Thyroid gland (tissue), 4 donors: ENCODE measurements around the gene COCH. TPM values are rescaled to one million over a fixed set of nuclear protein-coding genes. Genes with fewer than 3 reads are reported as not detected.
A peak's percentile ranks its signal among the peaks of the same experiment; 100 is the strongest.

Experiments used
- DNase-seq, 2 donors: peaks; one replicate each; pipeline ENCODE4 v3.0.0-alpha.2; 2019
- H3K27ac ChIP-seq, 3 donors: fragments of 200-600 bp; sonication (generic); 1 replicate in 2 of 3; 2 replicates in 1 of 3; pipeline ENCODE4 v1.5.1; 2016 to 2019; ENCODE audit warnings: mild to moderate bottlenecking in 1 of 3, moderate library complexity in 1 of 3
- H3K27me3 ChIP-seq: fragments of 200-600 bp; sonication (generic); one replicate; pipeline ENCODE4 v1.5.1; 2019
- H3K36me3 ChIP-seq, 2 donors: fragments of 200-600 bp; sonication (generic); one replicate each; pipeline ENCODE4 v1.5.1; 2016 to 2019
- H3K4me1 ChIP-seq, 2 donors: fragments of 200-600 bp; sonication (generic); one replicate each; pipeline ENCODE4 v1.5.1; 2017 to 2019
- H3K4me3 ChIP-seq, 3 donors: fragments of 200-600 bp; sonication (generic); replicated peaks in 1 of 3; 1 replicate in 2 of 3; 2 replicates in 1 of 3; pipeline ENCODE4 v1.5.1; 2016; ENCODE audit warnings: mild to moderate bottlenecking in 1 of 3
- H3K9me3 ChIP-seq: fragments of 200-600 bp; sonication (generic); one replicate; pipeline ENCODE4 v1.5.1; 2017
- POLR2A ChIP-seq, 2 donors: fragments of 450-650 bp; IDR thresholded peaks; one replicate each; pipeline ENCODE4 v1.6.1; 2017; ENCODE audit warnings: antibody characterized with exemption in 2 of 2, mild to moderate bottlenecking in 2 of 2, moderate library complexity in 1 of 2
- WGBS, 2 donors: methylation state at CpG; one replicate each; pipeline ENCODE4 v1.1.5; 2017; 5-methylcytosine and 5-hydroxymethylcytosine counted together
- intact Hi-C: fragments of 100-400 bp; cut with DNase I; formaldehyde crosslinking; loops from one replicate; pipeline ENCODE4 v1.15.1; 2023
- total RNA-seq, 4 donors: library from RNA; depleted of rRNA; stranded (reverse); fragments of >200 nt; gene quantifications; one replicate each; pipeline ENCODE4 v1.2.3, GENCODE V29; 2016
- TF ChIP-seq, protein P1 (sequence below), 6 experiments: fragments of 200-600 bp in 3 of 6; fragments of 450-650 bp in 3 of 6; sonication (generic) in 3 of 6; IDR thresholded peaks; one replicate each; pipeline ENCODE4 v1.5.1; 2016 to 2019; ENCODE audit warnings: antibody characterized with exemption in 6 of 6, mild to moderate bottlenecking in 2 of 6, inconsistent platforms in 1 of 6, moderate library complexity in 1 of 6

Gene COCH
- total RNA-seq, result 1 to 10 TPM in 2 of 4 donors, under 1 TPM in 2; 0.40 to 1.7 (median 1.2) TPM

DNA sequence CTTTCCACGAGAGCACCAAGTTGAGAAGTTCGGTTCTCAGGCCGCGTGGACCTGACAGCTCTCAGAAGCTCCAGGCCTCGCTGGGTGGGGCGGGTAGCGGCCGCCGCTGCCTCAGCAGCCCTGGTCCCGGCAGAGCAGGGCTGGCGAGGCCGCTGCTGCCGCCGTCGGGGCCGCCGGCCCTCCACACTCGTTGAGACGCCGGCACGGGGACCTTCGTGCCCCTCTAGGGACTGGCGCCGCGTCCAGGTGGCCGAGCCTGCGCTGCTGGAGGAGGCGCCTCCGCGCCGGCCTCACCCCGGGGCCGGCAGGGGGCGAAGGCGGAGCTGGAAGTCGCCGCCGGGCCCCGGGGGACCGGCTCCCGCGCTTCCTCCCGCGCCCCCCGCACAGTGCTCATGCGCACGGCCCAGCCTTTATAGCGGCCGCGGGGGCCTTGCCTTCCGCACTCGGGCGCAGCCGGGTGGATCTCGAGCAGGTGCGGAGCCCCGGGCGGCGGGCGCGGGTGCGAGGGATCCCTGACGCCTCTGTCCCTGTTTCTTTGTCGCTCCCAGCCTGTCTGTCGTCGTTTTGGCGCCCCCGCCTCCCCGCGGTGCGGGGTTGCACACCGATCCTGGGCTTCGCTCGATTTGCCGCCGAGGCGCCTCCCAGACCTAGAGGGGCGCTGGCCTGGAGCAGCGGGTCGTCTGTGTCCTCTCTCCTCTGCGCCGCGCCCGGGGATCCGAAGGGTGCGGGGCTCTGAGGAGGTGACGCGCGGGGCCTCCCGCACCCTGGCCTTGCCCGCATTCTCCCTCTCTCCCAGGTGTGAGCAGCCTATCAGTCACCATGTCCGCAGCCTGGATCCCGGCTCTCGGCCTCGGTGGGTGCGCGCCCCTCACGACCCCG is at the start of gene COCH:
TSS of gene COCH (plus strand) at position 440 of the 879 bp plus-strand sequence. CDS start at position 820, 380 bp downstream.
- Histone ChIP-seq H3K9me3 (no peaks in the 10 kb centered on the region), H3K27ac (no peak within 1 kb of the TSS), H3K4me1 (peaks cover 12 to 16% of the 10 kb centered on the region in 2 donors), H3K36me3 (no peaks in the 10 kb centered on the region), H3K27me3 (peaks cover 9% of the 10 kb centered on the region), H3K4me3 (peak within 1 kb of the TSS; percentile 10 to 49 (median 18))
- TF ChIP-seq, protein P1, sequence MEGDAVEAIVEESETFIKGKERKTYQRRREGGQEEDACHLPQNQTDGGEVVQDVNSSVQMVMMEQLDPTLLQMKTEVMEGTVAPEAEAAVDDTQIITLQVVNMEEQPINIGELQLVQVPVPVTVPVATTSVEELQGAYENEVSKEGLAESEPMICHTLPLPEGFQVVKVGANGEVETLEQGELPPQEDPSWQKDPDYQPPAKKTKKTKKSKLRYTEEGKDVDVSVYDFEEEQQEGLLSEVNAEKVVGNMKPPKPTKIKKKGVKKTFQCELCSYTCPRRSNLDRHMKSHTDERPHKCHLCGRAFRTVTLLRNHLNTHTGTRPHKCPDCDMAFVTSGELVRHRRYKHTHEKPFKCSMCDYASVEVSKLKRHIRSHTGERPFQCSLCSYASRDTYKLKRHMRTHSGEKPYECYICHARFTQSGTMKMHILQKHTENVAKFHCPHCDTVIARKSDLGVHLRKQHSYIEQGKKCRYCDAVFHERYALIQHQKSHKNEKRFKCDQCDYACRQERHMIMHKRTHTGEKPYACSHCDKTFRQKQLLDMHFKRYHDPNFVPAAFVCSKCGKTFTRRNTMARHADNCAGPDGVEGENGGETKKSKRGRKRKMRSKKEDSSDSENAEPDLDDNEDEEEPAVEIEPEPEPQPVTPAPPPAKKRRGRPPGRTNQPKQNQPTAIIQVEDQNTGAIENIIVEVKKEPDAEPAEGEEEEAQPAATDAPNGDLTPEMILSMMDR (IDR thresholded peaks at IDR 0.05), result peak in 2 of 6 experiments; percentile 12 to 50
- TF ChIP-seq POLR2A (IDR thresholded peaks at IDR 0.05), result no peak
- 37 to 41% methylated on average over 5 to 9 of the region's 99 CpGs for WGBS, 2 donors
- DNase-seq, result peak; percentile 27 to 28
- intact Hi-C loops, result no loop called here

DNA sequence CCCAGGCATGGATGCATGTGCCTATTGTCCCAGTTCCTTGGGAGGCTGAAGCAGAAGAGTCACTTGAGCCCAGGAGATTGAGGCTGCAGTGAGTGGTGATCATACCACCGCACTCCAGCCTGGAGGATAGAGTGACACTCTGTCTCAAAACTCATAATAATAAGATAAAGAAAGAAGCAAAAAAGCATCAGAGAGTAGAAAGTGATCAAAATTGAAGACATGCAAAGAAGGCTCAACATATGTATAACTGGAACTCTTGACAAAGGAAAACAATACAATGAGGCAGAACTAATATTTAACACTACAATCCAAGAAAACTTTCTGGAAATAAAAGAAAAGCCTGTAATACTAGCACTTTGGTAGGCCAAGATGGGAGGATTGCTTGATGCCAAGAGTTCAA is 48.3 kb upstream of the COCH start:
- Histone ChIP-seq H3K4me1 (no peaks in the 10 kb centered on the region), H3K9me3 (no peaks in the 10 kb centered on the region), H3K4me3 (no peak overlapping the region), H3K27me3 (no peaks in the 10 kb centered on the region), H3K27ac (no peak overlapping the region), H3K36me3 (no peaks in the 10 kb centered on the region)
- TF ChIP-seq POLR2A (IDR thresholded peaks at IDR 0.05), result no peak
- TF ChIP-seq, protein P1 (IDR thresholded peaks at IDR 0.05), result no peak
- WGBS, 2 donors, result 97% methylated on average over 1 of the region's 1 CpG
- intact Hi-C loops, result no loop called here
- no peak for DNase-seq

DNA sequence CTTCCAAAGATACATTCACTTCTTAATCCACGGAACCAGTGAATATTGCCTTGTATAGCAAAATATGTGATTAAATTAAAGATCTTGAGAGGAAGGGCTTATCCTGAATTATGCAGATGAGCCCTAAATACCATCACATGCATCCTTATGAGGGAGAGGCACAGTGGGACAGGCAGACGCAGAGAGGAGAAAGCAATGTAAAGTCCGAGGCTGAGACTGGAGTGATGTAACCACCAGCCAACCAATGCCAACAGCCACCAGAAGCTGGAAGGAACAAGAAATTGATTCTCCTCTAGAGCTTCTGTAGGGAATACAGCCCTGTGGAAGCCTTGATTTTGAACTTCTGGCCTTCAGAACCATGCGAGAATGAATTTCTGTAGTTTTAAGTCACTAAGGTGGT is 44.5 kb upstream of the COCH start:
- 78 to 89% methylated on average over 4 of the region's 4 CpGs for WGBS, 2 donors
- intact Hi-C loops, result no loop called here
- H3K27ac ChIP-seq, result no peak overlapping the region
- H3K36me3 ChIP-seq, result no peaks in the 10 kb centered on the region
- no peak overlapping the region for H3K4me3 ChIP-seq
- H3K27me3 ChIP-seq, result no peaks in the 10 kb centered on the region
- TF ChIP-seq, protein P1 (IDR thresholded peaks at IDR 0.05), result no peak
- TF ChIP-seq POLR2A (IDR thresholded peaks at IDR 0.05), result no peak
- H3K4me1 ChIP-seq, result no peaks in the 10 kb centered on the region
- DNase-seq, result no peak
- H3K9me3 ChIP-seq, result no peaks in the 10 kb centered on the region

DNA sequence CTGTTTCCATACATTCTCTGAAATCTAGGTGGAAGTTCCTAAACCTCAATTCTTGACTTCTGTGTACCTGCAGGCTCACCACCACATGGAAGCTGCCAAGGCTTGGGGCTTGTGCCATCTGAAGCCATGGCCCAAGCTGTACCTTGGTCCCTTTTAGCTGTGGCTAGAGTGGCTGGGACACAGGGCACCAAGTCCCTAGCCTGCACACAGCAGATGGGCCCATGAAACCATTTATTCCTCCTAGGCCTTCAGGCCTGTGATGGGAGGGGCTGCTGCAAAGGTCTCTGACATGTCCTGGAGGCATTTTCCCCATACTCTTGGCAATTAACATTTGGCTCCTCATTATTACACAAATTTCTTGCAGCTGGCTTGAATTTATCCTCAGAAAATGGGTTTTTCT is 40.0 kb upstream of the COCH start:
- intact Hi-C loops, result no loop called here
- H3K36me3 ChIP-seq, result no peaks in the 10 kb centered on the region
- H3K4me3 ChIP-seq, result no peak overlapping the region
- no peaks in the 10 kb centered on the region for H3K27me3 ChIP-seq
- no peaks in the 10 kb centered on the region for H3K4me1 ChIP-seq
- no peak overlapping the region for H3K27ac ChIP-seq
- DNase-seq, result no peak
- no peaks in the 10 kb centered on the region for H3K9me3 ChIP-seq
- TF ChIP-seq POLR2A (IDR thresholded peaks at IDR 0.05), result no peak
- TF ChIP-seq, protein P1 (IDR thresholded peaks at IDR 0.05), result no peak

DNA sequence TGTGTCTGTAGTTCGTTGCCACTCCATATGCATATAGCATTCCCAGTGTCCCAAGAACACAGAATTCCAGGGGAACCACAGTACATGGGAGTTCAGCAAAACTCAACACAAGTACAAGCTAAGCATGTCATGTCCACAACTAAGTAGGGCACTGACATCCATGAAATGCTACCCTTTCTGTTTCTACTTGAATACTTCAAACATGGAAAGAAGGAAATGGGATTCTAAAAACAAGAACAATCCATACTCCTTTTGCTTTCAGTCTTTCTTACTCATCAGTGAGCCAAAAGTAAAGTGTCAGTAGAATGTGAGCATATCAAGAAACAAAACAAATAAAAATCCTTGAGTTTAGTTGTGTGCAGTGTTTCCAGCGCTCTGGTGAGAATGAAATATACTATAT is 36.0 kb upstream of the COCH start:
- WGBS, 2 donors, result 47 to 51% methylated on average over 2 of the region's 2 CpGs
- Histone ChIP-seq H3K27ac (no peak overlapping the region), H3K36me3 (no peaks in the 10 kb centered on the region), H3K27me3 (no peaks in the 10 kb centered on the region), H3K9me3 (no peaks in the 10 kb centered on the region), H3K4me1 (no peaks in the 10 kb centered on the region), H3K4me3 (no peak overlapping the region)
- intact Hi-C loops, result no loop called here
- no peak for TF ChIP-seq POLR2A (IDR thresholded peaks at IDR 0.05)
- no peak for DNase-seq
